CD14-positive monocyte (primary cell): Measurements from ENCODE around the gene ATP10D. TPM values are rescaled to one million over a fixed set of nuclear protein-coding genes. Genes with fewer than 3 reads are reported as not detected.

ENCODE experiments used
- DNase-seq, 3 donors: peaks; one replicate each; pipeline ENCODE4 v3.0.0-alpha.2; 2011 to 2022
- H2AFZ ChIP-seq: 2 replicates; pipeline ENCODE4 v1.6.0; 2012; ENCODE audit warnings: mild to moderate bottlenecking, low read depth, low read length, inconsistent platforms; ENCODE audit not compliant: insufficient read depth, poor library complexity, severe bottlenecking
- H3K27ac ChIP-seq, 2 donors: 1 replicate in 1 of 2; 2 replicates in 1 of 2; pipeline ENCODE4 v1.5.1; 2012 to 2013; ENCODE audit warnings: low read length in 2 of 2, control low read depth in 1 of 2, inconsistent platforms in 1 of 2, low read depth in 1 of 2, mild to moderate bottlenecking in 1 of 2
- H3K27me3 ChIP-seq, 2 donors: one replicate each; pipeline versions ENCODE4 v1.6.0 to v1.6.1; 2011 to 2013; ENCODE audit warnings: low read length in 2 of 2; ENCODE audit not compliant: control insufficient read depth in 2 of 2, insufficient read depth in 2 of 2
- H3K36me3 ChIP-seq, 2 donors: replicated peaks in 1 of 2; 1 replicate in 1 of 2; 2 replicates in 1 of 2; pipeline versions ENCODE4 v1.5.1 to v1.6.1; 2012 to 2013; ENCODE audit warnings: low read length in 2 of 2, control low read depth in 1 of 2, inconsistent platforms in 1 of 2, mild to moderate bottlenecking in 1 of 2; ENCODE audit not compliant: insufficient read depth in 2 of 2, control insufficient read depth in 1 of 2
- H3K4me1 ChIP-seq, 2 donors: 1 replicate in 1 of 2; 2 replicates in 1 of 2; pipeline versions ENCODE4 v1.5.1 to v1.6.1; 2012 to 2013; ENCODE audit warnings: low read length in 2 of 2, control low read depth in 1 of 2, inconsistent platforms in 1 of 2, mild to moderate bottlenecking in 1 of 2, moderate library complexity in 1 of 2; ENCODE audit not compliant: insufficient read depth in 2 of 2, control insufficient read depth in 1 of 2
- H3K4me2 ChIP-seq: replicated peaks from 2 replicates; pipeline ENCODE3; 2012; ENCODE audit warnings: low read length, moderate library complexity, mild to moderate bottlenecking; ENCODE audit not compliant: poor library complexity, severe bottlenecking; ENCODE audit errors: extremely low read depth
- H3K4me3 ChIP-seq, 3 experiments: fragments of 200-600 bp in 1 of 3; sonication (generic) in 1 of 3; replicated peaks in 1 of 3; 1 replicate in 2 of 3; 2 replicates in 1 of 3; pipeline ENCODE4 v1.5.1; 2011 to 2013; ENCODE audit warnings: low read length in 3 of 3, mild to moderate bottlenecking in 3 of 3, control low read depth in 2 of 3, low read depth in 2 of 3, inconsistent platforms in 1 of 3, moderate library complexity in 1 of 3
- H3K79me2 ChIP-seq: 2 replicates; pipeline ENCODE4 v1.6.0; 2012; ENCODE audit warnings: mild to moderate bottlenecking, control low read depth, inconsistent platforms, low read length, moderate library complexity; ENCODE audit not compliant: insufficient read depth
- H3K9ac ChIP-seq: 2 replicates; pipeline ENCODE4 v1.6.0; 2017; ENCODE audit warnings: low read length, mild to moderate bottlenecking; ENCODE audit not compliant: insufficient read depth, poor library complexity, severe bottlenecking
- H3K9me3 ChIP-seq, 2 donors: replicated peaks in 1 of 2; 1 replicate in 1 of 2; 2 replicates in 1 of 2; pipeline versions ENCODE4 v1.5.1 to v1.6.1; 2012 to 2013; ENCODE audit warnings: low read length in 2 of 2, control low read depth in 1 of 2; ENCODE audit not compliant: control insufficient read depth in 1 of 2, insufficient read depth in 1 of 2
- H4K20me1 ChIP-seq: 2 replicates; pipeline ENCODE4 v1.6.0; 2012; ENCODE audit warnings: mild to moderate bottlenecking, low read length, control low read depth, moderate library complexity; ENCODE audit not compliant: insufficient read depth
- H3K27ac Mint-ChIP-seq, 7 donors: one replicate each; pipeline ENCODE4 v1.8.0; 2020; ENCODE audit warnings: mild to moderate bottlenecking in 7 of 7, mixed read lengths in 7 of 7, moderate library complexity in 6 of 7, inconsistent platforms in 2 of 7
- H3K27me3 Mint-ChIP-seq, 3 donors: one replicate each; pipeline ENCODE4 v1.8.0; 2021 to 2022; ENCODE audit warnings: low read depth in 3 of 3, mild to moderate bottlenecking in 3 of 3, mixed read lengths in 3 of 3, moderate library complexity in 3 of 3, inconsistent platforms in 1 of 3
- H3K36me3 Mint-ChIP-seq, 2 donors: one replicate each; pipeline ENCODE4 v1.8.0; 2020; ENCODE audit warnings: mixed read lengths in 2 of 2, inconsistent platforms in 1 of 2, mild to moderate bottlenecking in 1 of 2
- H3K4me1 Mint-ChIP-seq: one replicate; pipeline ENCODE4 v1.8.0; 2020; ENCODE audit warnings: mild to moderate bottlenecking, mixed read lengths
- H3K4me3 Mint-ChIP-seq, 2 donors: one replicate each; pipeline ENCODE4 v1.8.0; 2020; ENCODE audit warnings: mild to moderate bottlenecking in 2 of 2, mixed read lengths in 2 of 2, moderate library complexity in 1 of 2
- H3K9me3 Mint-ChIP-seq, 7 donors: one replicate each; pipeline ENCODE4 v1.8.0; 2020 to 2022; ENCODE audit warnings: mixed read lengths in 7 of 7, mild to moderate bottlenecking in 6 of 7, moderate library complexity in 6 of 7, inconsistent platforms in 2 of 7
- WGBS: methylation state at CpG from one replicate; pipeline ENCODE4 v1.1.5; 2013; ENCODE audit warnings: missing lambda C conversion rate; ENCODE audit not compliant: insufficient coverage; 5-methylcytosine and 5-hydroxymethylcytosine counted together
- intact Hi-C, 2 donors: fragments of 100-400 bp; cut with micrococcal nuclease; formaldehyde crosslinking; loops; one replicate each; pipeline versions ENCODE4 v1.15.0 to v1.15.1; 2023
- polyA plus RNA-seq, 3 donors: library from polyadenylated mRNA; depleted of rRNA in 1 of 3; unstranded in 2 of 3; stranded (reverse) in 1 of 3; fragments of 300-500 nt in 2 of 3; fragments of >200 nt in 1 of 3; fragmentation: Illumina TruSeq in 2 of 3; gene quantifications; 1 replicate in 2 of 3; 2 replicates in 1 of 3; pipeline ENCODE4 v1.2.3, GENCODE V29; 2012 to 2021
- TF ChIP-seq, protein P1 (sequence below): fragments of 200-600 bp; IDR thresholded peaks from one replicate; pipeline ENCODE4 v1.8.0; 2022; ENCODE audit warnings: antibody characterized with exemption, mild to moderate bottlenecking

Gene ATP10D
- polyA plus RNA-seq, 3 donors, result 8.4 to 16.9 (median 14.1) TPM

- Histone ChIP-seq H3K9ac (no peak overlapping the region), H3K36me3 (no peaks in the 10 kb centered on the region), H3K4me1 (no peaks in the 10 kb centered on the region), H3K27me3 (no peaks in the 10 kb centered on the region), H2AFZ (no peak overlapping the region), H3K9me3 (no peaks in the 10 kb centered on the region), H3K79me2 (no peaks in the 10 kb centered on the region), H4K20me1 (no peaks in the 10 kb centered on the region), H3K4me2 (no peak overlapping the region), H3K4me3 (no peak overlapping the region), H3K27ac (no peak overlapping the region)
- intact Hi-C loops, result no loop called here
- Mint-ChIP-seq H3K36me3 (no peaks in the 10 kb centered on the region), H3K27me3 (peaks cover 0 to 2% (median 1%) of the 10 kb centered on the region in 3 donors), H3K27ac (no peak overlapping the region), H3K9me3 (peaks cover 0 to 4% (median 2%) of the 10 kb centered on the region in 7 donors), H3K4me3 (no peak overlapping the region), H3K4me1 (no peaks in the 10 kb centered on the region)
- WGBS, result 92% methylated on average over 3 of the region's 4 CpGs
- TF ChIP-seq, protein P1, sequence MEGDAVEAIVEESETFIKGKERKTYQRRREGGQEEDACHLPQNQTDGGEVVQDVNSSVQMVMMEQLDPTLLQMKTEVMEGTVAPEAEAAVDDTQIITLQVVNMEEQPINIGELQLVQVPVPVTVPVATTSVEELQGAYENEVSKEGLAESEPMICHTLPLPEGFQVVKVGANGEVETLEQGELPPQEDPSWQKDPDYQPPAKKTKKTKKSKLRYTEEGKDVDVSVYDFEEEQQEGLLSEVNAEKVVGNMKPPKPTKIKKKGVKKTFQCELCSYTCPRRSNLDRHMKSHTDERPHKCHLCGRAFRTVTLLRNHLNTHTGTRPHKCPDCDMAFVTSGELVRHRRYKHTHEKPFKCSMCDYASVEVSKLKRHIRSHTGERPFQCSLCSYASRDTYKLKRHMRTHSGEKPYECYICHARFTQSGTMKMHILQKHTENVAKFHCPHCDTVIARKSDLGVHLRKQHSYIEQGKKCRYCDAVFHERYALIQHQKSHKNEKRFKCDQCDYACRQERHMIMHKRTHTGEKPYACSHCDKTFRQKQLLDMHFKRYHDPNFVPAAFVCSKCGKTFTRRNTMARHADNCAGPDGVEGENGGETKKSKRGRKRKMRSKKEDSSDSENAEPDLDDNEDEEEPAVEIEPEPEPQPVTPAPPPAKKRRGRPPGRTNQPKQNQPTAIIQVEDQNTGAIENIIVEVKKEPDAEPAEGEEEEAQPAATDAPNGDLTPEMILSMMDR, result no peak
- DNase-seq, result no peak
These were observed 146.1 kb downstream of the ATP10D start for GRCh38 chr4:47631161-47631560.

DNA sequence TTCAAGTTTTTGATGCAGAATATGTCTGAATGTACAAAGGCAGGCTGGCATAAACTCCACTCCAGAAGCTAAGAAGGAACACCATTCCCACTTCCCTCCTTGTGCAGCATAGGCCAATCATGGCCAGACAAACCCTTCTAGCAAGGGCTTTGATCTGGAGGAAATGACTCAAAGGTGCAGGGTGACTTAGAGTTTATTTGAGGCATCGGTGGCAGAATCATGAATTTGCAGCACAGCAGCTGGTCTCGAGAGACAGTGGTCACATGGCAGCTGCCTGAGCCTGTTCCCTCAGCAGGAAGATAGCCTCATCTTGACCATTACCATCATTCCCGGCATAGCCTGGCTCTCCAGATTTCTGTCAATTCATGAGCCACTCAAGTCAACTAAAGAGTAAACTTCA, 154.5 kb downstream of the ATP10D start:
- H3K27ac Mint-ChIP-seq, result no peak overlapping the region
- Histone ChIP-seq H3K9me3 (peaks cover 0 to 7% of the 10 kb centered on the region in 2 donors), H3K27me3 (no peaks in the 10 kb centered on the region), H2AFZ (no peak overlapping the region), H3K79me2 (no peaks in the 10 kb centered on the region), H3K27ac (no peak overlapping the region), H3K36me3 (no peaks in the 10 kb centered on the region), H3K9ac (no peak overlapping the region), H4K20me1 (no peaks in the 10 kb centered on the region), H3K4me3 (no peak overlapping the region), H3K4me1 (no peaks in the 10 kb centered on the region), H3K4me2 (no peak overlapping the region)
- DNase-seq, result no peak
- 17% methylated on average over 2 of the region's 3 CpGs for WGBS
- H3K4me3 Mint-ChIP-seq, result no peak overlapping the region
- H3K36me3 Mint-ChIP-seq, result no peaks in the 10 kb centered on the region
- no peaks in the 10 kb centered on the region for H3K4me1 Mint-ChIP-seq
- peaks cover 2 to 21% (median 12%) of the 10 kb centered on the region in 7 donors for H3K9me3 Mint-ChIP-seq
- TF ChIP-seq, protein P1, result no peak
- H3K27me3 Mint-ChIP-seq, result peaks cover 0 to 2% (median 0%) of the 10 kb centered on the region in 3 donors
- intact Hi-C loops, result no loop called here
